NOMO-1 treated with DMSO at 0.1 percent for 48 hours (cell line): ENCODE data around the gene PPM1E.
"Not testable (repeated sequence)": the region's sequence is repeated elsewhere in the genome, so short reads cannot be mapped to it uniquely, and the experiment has no call there.

Source experiments
- DNase-seq: peaks from one replicate; lab custom pipeline; 2025; ENCODE audit not compliant: unreplicated experiment; lab: John Stamatoyannopoulos, UW

Gene PPM1E

GRCh38 chr17:58837699-58838098 lies 82.0 kb downstream of the PPM1E start:
- DNase-seq: no peak

- no peak for DNase-seq
Observed at GRCh38 chr17:58840820-58841612, 85.4 kb downstream of the PPM1E start.

- DNase-seq: not testable (repeated sequence)
Observed at GRCh38 chr17:58846413-58846812, 90.8 kb downstream of the PPM1E start.

GRCh38 chr17:58850106-58850505 lies 94.5 kb downstream of the PPM1E start:
- DNase-seq: not testable (repeated sequence)

GRCh38 chr17:58865301-58865700 lies 109.6 kb downstream of the PPM1E start:
- no peak for DNase-seq

- DNase-seq: no peak
Observed at GRCh38 chr17:58870747-58871146, 115.1 kb downstream of the PPM1E start.

GRCh38 chr17:58873926-58874325 lies 118.3 kb downstream of the PPM1E start:
- peak; percentile 43 for DNase-seq

- no peak for DNase-seq
Observed at GRCh38 chr17:58875261-58875660, 119.6 kb downstream of the PPM1E start.

GRCh38 chr17:58884161-58884560 lies 128.5 kb downstream of the PPM1E start:
- no peak for DNase-seq

GRCh38 chr17:58886514-58886913 lies 130.9 kb downstream of the PPM1E start:
- no peak for DNase-seq

GRCh38 chr17:58889928-58890327 lies 134.3 kb downstream of the PPM1E start:
- no peak for DNase-seq

GRCh38 chr17:58899191-58899590 lies 143.5 kb downstream of the PPM1E start:
- DNase-seq: no peak

GRCh38 chr17:58902322-58902721 lies 146.7 kb downstream of the PPM1E start:
- DNase-seq: no peak

GRCh38 chr17:58911741-58912343 lies 156.2 kb downstream of the PPM1E start:
- no peak for DNase-seq

GRCh38 chr17:58913552-58913951 lies 157.9 kb downstream of the PPM1E start:
- no peak for DNase-seq

GRCh38 chr17:58913971-58914769 lies 158.5 kb downstream of the PPM1E start:
- DNase-seq: no peak

- DNase-seq: no peak
Observed at GRCh38 chr17:58917228-58917627, 161.6 kb downstream of the PPM1E start.

GRCh38 chr17:58918072-58918471 lies 162.4 kb downstream of the PPM1E start:
- no peak for DNase-seq

- no peak for DNase-seq
Observed at GRCh38 chr17:58918884-58919283, 163.2 kb downstream of the PPM1E start.

- DNase-seq: no peak
Observed at GRCh38 chr17:58920773-58921172, 165.1 kb downstream of the PPM1E start.

- no peak for DNase-seq
Observed at GRCh38 chr17:58932956-58933355, 177.3 kb downstream of the PPM1E start.

- no peak for DNase-seq
Observed at GRCh38 chr17:58936295-58936694, 180.6 kb downstream of the PPM1E start.
